NCI-H1930 (cell line): Measurements from ENCODE around the gene ALKBH3.

Experiments
- DNase-seq, 2 experiments: peaks; one replicate each; lab custom pipeline; 2025; lab: John Stamatoyannopoulos, UW

The ALKBH3 gene

DNA sequence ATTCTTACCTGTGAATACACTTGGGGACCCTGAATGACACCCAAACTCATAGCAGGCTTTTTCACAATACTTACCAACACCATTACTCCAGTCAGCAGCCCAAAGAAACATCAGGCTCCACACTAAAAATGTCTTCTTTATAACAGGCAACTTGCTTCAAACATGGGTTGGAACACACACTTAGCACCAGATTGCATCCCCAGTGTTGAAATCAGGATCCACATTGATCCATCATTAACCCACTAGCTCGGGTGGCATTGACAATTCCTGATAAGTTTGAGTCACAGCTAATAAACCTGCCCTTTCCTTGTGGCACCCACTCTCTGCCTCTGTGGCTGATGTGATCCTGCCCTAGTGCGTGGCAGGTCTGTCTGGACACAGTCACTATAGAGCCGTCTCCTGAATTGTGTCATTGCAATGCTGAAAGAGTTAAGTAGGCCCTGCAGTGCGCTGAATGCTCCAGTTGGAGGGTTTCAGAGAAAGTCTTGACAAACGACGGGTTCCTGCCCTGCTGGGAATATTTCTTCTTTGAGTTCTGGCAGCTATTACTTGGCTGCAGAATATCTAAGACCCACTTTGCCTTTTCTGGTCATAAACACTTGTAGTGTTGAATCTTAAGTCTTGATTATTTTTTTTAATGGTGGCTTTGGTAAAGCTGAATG, 42.2 kb downstream of the ALKBH3 start:
- no peak for DNase-seq

- DNase-seq = no peak
Measured at GRCh38 chr11:43923406-43924111, 42.9 kb downstream of the ALKBH3 start.

DNA sequence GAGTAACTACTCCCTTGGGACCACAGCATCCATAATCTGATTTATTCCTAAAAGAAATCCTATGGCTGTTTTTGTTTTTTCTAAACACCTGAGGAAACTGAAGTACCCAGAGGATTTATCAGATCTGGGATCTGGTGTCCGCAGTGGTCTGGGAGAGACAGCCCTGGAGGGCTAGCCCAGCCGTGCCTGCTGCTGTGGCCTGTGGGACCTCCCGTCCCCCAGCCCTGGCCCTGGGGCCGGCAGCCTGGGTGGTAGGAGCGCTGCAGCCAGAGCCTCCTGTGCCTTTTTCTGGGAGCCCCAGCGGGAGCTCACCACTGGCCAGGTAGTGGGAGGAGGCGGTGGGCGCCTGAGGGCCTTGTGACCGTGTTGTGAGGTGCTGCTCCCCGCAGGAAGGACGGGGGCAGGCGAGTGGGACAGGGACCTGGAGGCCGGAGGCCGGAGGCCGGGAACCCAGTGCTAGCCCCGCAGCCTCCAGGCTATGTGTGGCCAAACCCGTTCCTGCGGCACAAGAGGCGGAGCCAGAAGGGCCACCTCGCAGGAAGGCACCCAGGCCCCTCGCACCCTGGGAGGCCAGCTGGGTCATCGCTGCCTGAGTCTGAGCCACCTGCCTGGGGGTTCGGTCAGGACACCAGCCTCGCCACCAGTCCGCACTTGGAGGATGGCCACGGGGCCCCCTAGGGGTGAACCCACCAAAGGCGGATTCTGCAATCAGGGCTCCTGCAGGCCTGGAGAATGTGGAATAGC, 43.7 kb downstream of the ALKBH3 start:
- no peak for DNase-seq

DNA sequence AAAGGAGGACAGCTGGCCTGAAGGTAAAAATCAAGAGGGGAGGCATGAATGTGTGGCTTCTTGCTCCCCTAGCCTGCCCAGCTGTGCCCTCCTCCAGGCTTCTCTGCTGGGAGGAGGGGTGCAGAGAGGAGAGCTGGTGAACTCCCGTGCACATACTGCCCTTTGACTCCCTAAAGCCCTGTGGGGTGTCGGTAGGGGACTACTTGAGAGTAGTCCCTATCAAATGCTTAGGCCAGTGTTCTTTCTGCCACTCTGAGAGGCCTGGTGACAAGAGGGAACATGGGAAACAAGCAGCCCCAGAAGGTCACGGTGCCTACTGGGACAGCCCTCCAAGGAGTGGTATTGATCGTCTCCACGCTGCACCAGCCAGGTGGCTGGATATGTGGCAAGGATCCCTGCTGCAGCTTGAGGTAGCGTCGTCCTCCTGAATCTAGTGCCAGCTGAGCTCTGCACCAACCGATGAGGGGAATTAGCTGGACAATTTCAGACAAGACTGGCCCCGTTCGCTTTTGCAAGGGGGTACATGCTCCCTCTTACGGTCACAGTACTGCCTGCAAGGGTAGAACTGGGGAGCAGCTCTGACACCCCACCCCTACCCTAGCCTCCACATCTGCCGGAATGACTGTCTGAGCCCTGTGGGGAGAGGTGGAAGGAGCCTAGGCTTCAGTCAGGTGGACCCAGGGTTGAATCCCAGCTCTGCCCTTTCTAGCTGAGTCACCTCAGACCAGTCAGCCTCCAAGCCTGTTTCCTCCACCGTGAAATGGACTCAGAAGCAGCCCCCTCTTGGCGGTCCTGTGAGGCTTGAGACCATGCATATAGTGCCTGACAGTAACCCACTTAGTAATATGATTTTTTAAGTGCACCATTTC, 44.7 kb downstream of the ALKBH3 start:
- DNase-seq = no peak

DNA sequence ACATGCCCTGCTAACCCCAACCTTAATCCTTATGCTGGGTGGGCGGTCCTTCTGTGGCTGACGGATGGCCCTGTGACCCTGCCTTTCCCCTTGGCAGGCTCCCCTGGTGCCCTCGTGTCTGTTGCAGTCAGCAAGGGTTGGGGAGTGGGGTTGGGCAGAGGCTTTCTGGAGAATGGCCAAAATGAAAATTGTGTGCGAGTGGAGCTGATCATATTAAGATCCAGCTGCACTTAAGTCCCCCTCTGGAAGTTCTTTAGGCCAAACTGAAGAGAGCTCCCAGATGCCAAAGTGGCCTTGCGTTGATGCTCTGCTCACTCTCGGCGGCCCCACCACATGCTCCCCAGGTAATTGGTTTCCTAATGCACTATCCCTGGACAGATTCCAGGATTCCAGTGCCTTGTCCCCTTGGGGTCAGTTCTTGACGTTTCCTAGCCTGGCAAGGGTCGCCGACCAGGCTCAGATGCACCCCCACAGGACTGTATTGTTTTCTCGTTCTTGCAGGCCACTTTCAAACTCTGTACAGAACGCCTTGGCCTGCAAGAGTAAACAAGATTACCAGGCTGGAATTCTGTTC, 45.4 kb downstream of the ALKBH3 start:
- DNase-seq = no peak

- DNase-seq = no peak
Measured at GRCh38 chr11:43927070-43927469, 46.4 kb downstream of the ALKBH3 start.

DNA sequence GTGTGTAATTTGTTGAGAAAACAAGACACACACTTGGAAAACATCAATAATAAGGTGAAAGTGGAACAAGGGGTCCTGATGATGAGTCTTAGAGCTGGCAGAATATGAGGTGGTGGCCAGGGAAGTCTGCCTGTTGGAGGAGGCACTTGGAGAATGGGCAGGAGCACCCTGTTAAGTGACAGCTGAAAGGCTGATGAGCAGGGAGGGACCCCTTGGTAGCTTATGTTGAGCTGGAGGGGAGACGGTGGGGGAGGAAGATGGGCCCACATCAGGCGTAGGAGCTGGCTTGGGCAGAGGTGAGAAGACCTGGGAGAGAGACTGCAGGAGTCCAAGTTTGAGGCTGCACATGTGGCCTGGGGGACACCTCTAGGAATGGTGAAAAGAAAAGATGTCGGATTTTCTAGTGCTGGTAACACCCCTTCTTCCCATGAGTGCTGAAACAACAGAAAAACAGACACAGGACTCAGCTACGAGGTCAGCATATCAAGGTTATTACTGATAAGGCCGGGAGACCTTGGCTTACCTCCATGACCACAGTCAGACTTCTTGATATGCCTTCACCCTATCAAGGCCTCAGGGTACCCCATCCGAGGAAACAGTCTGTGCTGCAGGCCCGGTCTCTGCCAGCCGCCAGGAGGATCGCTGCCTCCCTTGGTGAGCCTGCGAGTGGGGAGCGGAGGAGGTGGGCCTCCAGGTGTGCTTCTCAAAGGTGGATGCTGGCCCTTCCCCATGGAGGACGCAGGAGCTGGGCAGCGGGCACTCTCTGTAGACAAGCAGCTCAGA, 47.5 kb downstream of the ALKBH3 start:
- DNase-seq = no peak

- DNase-seq = no peak
Measured at GRCh38 chr11:43928721-43929120, 48.1 kb downstream of the ALKBH3 start.

- no peak for DNase-seq
Measured at GRCh38 chr11:43930868-43931716, 50.5 kb downstream of the ALKBH3 start.

GRCh38 chr11:43931717-43932039, 51.0 kb downstream of the ALKBH3 start:
- DNase-seq = no peak

DNA sequence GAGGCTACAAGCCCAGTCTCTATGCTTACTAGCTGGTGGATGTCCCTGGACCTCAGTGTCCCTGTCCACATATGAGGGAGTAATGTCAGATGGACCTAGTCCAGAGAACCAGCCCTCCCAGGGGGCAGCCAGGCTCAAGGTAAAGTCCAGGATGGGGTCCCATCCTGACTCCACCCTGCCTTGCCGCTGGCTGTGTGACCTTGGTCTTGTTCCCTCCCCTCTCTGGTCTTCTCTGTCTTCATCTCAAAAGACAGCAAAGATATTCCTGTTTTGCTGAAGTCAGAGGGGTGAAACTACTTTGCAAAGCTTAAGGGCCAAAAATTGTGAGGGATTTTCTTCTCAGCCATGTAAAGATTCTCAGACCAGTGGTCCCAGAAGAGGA, 52.6 kb downstream of the ALKBH3 start:
- no peak for DNase-seq

- DNase-seq = no peak
Measured at GRCh38 chr11:43933608-43934551, 53.2 kb downstream of the ALKBH3 start.

DNA sequence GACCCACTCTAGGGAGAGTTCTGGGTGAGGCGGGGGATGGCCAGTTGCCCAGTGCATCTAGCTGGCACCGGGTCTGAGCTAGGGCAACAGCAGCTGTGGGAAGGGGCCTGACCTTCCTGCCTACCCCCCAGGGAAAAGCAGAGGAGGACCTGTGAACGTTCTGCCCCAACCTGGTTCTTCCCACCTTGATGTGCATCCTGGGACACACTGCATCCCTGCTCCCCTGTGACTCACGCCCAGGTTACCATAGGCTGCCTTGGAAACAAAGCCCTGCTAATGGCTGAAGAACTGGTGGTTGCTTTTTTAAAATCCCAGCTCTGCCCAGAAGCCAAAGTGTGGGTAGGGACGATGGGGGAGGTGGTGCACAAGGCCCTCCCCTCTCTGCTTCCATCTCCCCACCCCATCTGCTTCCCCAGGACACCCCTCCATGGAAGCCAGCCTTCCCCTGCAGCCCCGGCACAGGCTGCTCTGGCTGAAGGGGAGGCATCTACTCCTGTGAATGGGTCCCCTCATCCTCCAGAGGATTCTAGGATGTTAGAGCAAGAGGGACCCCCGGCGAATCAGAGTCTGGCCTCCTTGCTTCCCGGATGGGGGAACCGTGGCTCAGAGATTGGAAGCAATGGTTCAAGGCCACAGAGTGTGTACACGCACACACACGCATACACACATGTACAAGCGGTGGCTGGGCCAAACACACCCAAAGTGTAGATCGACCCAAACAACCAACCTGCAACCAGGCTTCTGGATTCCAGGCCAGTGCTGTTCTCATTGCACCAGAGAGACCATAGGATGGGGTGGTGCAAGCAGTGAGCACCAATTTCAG, 54.2 kb downstream of the ALKBH3 start:
- DNase-seq = no peak

DNA sequence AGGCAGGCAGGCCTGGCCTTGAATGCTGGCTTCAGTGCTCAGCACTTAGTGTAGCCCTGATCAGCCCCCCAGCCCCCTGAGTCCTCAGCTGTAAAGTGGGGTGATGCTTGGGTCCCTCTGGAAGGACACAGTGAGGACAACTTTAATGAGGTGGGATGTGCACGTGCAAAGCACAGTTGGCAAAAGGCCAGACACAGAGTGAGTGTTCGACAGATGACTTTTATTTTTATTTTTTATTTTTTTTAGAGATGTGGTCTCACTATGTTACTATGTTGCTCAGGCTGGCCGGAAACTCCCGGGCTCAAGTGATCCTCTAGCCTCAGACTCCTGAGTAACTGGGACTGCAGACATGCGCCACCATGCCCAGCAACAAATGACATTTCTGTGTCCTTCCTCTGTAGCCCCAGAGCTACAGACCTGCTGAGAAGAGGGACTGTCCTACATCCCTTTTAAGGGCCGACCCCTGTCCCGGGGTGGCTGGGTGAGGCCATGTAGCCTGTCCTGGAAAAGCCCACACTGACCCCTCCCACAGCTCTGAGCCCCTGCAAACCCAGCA, 54.9 kb downstream of the ALKBH3 start:
- no peak for DNase-seq

DNA sequence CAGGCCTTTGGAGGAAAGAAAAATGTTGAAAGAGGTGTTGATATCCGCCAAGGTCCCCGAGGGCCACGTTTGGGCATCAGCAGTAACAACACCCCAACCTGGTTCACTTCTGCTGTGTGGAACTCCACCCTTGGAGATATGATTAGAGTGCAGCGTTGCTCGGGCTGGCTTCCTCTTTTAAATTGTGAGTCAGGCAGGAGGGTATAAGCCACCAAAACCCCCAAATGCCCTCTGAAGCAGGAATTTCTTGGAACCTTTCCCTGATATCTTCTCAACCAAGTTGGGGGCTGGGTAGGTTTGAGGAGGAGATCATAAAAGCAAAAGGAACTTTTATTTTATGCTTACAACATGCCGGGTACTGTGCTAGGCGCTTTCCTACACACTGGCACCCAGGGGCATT, 55.4 kb downstream of the ALKBH3 start:
- no peak for DNase-seq

DNA sequence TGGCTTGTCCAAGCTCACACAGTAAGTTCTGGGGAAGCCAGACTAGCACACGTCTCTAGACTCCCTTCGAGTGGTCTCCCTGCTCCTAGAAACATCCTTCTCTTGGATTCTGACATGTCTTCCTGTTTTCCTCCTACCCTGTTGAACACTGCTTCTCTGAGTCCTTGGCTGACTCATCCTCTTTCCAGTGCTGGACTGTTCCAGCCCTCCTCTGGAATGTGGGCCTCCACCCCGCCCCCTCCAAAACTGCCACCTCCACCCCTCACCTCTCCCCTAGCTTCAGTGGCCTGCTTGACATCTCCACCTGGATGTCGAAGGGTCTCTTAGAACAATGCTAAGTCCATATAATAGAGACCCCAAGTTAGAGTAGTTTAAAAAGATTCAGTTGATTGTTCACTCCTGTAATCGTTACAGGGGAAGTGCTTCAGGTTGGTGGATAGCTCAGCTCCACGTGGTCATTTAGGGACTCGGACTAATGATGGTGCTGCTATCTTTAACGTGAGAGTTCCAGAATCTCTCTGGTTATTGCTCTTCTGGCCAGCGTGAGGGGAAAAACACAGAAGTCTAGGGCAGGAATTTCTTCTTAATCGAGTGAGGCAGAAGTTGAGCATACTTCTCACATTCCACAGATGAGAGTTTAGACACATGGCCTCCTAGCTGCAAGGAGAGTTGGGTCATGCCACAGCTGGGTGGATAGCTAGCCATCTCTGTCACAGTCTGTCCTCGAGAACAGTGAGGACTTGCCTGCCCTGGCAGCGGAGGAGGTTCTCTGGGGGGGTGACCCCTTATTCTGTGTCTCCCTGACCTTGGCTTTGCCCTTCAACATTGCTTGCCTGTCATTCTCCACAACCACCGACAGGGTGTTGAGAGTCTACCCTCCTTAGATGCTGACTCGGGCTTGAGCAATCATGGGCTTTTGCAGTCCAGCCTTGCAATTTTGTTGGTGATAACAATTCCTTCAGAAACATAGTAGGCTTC, 57.1 kb downstream of the ALKBH3 start:
- DNase-seq = no peak
